DND-41 (cell line): ENCODE results near the gene TNFSF18.

Source experiments
- CTCF ChIP-seq: IDR thresholded peaks from 2 replicates; pipeline ENCODE4 v1.5.1; 2012; ENCODE audit warnings: borderline replicate concordance, low read length, moderate library complexity, mild to moderate bottlenecking; ENCODE audit not compliant: poor library complexity, severe bottlenecking; ENCODE audit errors: extremely low read depth
- EZH2 ChIP-seq: IDR thresholded peaks from 3 replicates; pipeline ENCODE4 v1.6.1; 2012; ENCODE audit warnings: borderline replicate concordance, low read depth, mild to moderate bottlenecking, moderate library complexity, low read length, inconsistent platforms; ENCODE audit not compliant: severe bottlenecking

GRCh38 chr1:173015629-173016028 lies 35.1 kb downstream of the TNFSF18 start:
- TF ChIP-seq CTCF: no peak
- no peak for TF ChIP-seq EZH2
